ENCODE data around the gene PRKAG2.

GRCh38 chr7:151776876-151777494, 99.9 kb downstream of the PRKAG2 start:
- no peak for TF ChIP-seq CTCF (IDR thresholded peaks at IDR 0.05)
- TF ChIP-seq POLR2A (IDR thresholded peaks at IDR 0.05), result no peak
- TF ChIP-seq POLR2AphosphoS5 (IDR thresholded peaks at IDR 0.05), result no peak

Measured in breast epithelium (tissue), 3 donors.